Panc1 (cell line): ENCODE results near the gene RAD9B. TPM values are rescaled to one million over a fixed set of nuclear protein-coding genes. Genes with fewer than 3 reads are reported as not detected.

Experiments
- ATAC-seq: fragments of 200-7000 bp; cut with Tn5 transposase; 2 replicates; pipeline ENCODE4 v1.9.1; 2020; ENCODE audit warnings: mild to moderate bottlenecking, moderate library complexity
- BruUV-seq: library from RNA; stranded (reverse); fragments of 400-500 nt; replicated peaks from 2 replicates; lab custom pipeline; 2021; lab: Mats Ljungman, UMichigan
- CTCF ChIA-PET: fragments of 300-600 bp; sonication (Branson Sonifier 250); formaldehyde crosslinking; loops from one replicate; lab custom pipeline; 2022; ENCODE audit warnings: antibody characterized with exemption; lab: Charles Lee
- POLR2A ChIA-PET: fragments of 300-600 bp; sonication (Branson Sonifier 250); formaldehyde crosslinking; loops from one replicate; lab custom pipeline; 2022; ENCODE audit warnings: antibody characterized with exemption; lab: Charles Lee
- DNase-seq: peaks from one replicate; pipeline ENCODE4 v3.0.0-alpha.2; 2010; ENCODE audit warnings: low read depth, low spot score
- H3K27ac ChIP-seq: 2 replicates; pipeline ENCODE4 v1.5.1; 2011; ENCODE audit warnings: mild to moderate bottlenecking, low read length, inconsistent platforms
- H3K27me3 ChIP-seq: fragments of 200-500 bp; sonication (Bioruptor generic); 2 replicates; pipeline ENCODE4 v1.6.0; 2014; ENCODE audit warnings: low read length, inconsistent platforms; ENCODE audit not compliant: control insufficient read depth, insufficient read depth
- H3K36me3 ChIP-seq: fragments of 200-500 bp; sonication (Bioruptor generic); 2 replicates; pipeline ENCODE4 v1.5.1; 2014; ENCODE audit warnings: inconsistent platforms, mild to moderate bottlenecking, low read length, moderate library complexity; ENCODE audit not compliant: control insufficient read depth, insufficient read depth
- H3K4me1 ChIP-seq: 2 replicates; pipeline ENCODE4 v1.5.1; 2011; ENCODE audit warnings: inconsistent platforms, mild to moderate bottlenecking, low read length, moderate library complexity; ENCODE audit not compliant: control insufficient read depth, insufficient read depth
- H3K4me3 ChIP-seq, 2 experiments: 2 replicates each; pipeline ENCODE4 v1.5.1; 2011 to 2012; ENCODE audit warnings: low read depth in 2 of 2, low read length in 2 of 2, mild to moderate bottlenecking in 2 of 2, inconsistent platforms in 1 of 2, moderate library complexity in 1 of 2
- H3K9me3 ChIP-seq: fragments of 200-500 bp; sonication (Bioruptor generic); 2 replicates; pipeline ENCODE4 v1.5.1; 2014; ENCODE audit warnings: low read depth, mild to moderate bottlenecking, inconsistent platforms, low read length, moderate library complexity; ENCODE audit not compliant: control insufficient read depth, insufficient read depth
- CTCF ChIP-seq: fragments of 450-650 bp; IDR thresholded peaks from 2 replicates; pipeline ENCODE4 v1.5.1; 2017; ENCODE audit warnings: mild to moderate bottlenecking
- POLR2AphosphoS5 ChIP-seq: IDR thresholded peaks from 2 replicates; pipeline ENCODE4 v1.6.1; 2012; ENCODE audit warnings: mild to moderate bottlenecking, low read depth, low read length, moderate library complexity
- REST ChIP-seq, 2 experiments: IDR thresholded peaks; 2 replicates each; pipeline ENCODE4 v1.6.1; 2011 to 2012; ENCODE audit warnings: low read depth in 2 of 2, control low read depth in 1 of 2, low read length in 1 of 2, mild to moderate bottlenecking in 1 of 2, moderate library complexity in 1 of 2; ENCODE audit not compliant: insufficient read depth in 1 of 2
- SIN3A ChIP-seq: IDR thresholded peaks from 2 replicates; pipeline ENCODE4 v1.6.1; 2012; ENCODE audit warnings: low read depth, mild to moderate bottlenecking, low read length, moderate library complexity, borderline replicate concordance; ENCODE audit not compliant: insufficient read depth
- TCF7L2 ChIP-seq: IDR thresholded peaks from 2 replicates; pipeline ENCODE4 v1.6.1; 2011; ENCODE audit warnings: mild to moderate bottlenecking, low read depth, low read length, inconsistent platforms
- in situ Hi-C: cut with HindIII; loops from 2 replicates; pipeline ENCODE4 v1.10.0; 2016; ENCODE audit warnings: low sequenced_read_pairs, low pct_unique_long_range_greater_than_20kb
- intact Hi-C: fragments of 100-400 bp; cut with micrococcal nuclease; formaldehyde crosslinking; loops from one replicate; pipeline ENCODE4 v1.10.0; 2022; ENCODE audit not compliant: unreplicated experiment
- total RNA-seq: library from RNA; stranded (reverse); gene quantifications from one replicate; pipeline ENCODE4 v1.2.1, GENCODE V29; 2021; ENCODE audit not compliant: unreplicated experiment

Gene RAD9B
- total RNA-seq, 1 experiment from 2014 or later, result 0.98 TPM

GRCh38 chr12:110549716-110550115 is 47.6 kb downstream of the RAD9B start:
- Histone ChIP-seq H3K4me1 (0 out of 2 replicates have a peak, but pooled peaks cover 3% of the 10 kb centered on the region), H3K27me3 (no peaks in the 10 kb centered on the region), H3K36me3 (no peaks in the 10 kb centered on the region), H3K4me3 (no peak overlapping the region), H3K9me3 (no peaks in the 10 kb centered on the region), H3K27ac (no peak overlapping the region)
- DNase-seq, result no peak
- ATAC-seq, result no peak
- TF ChIP-seq TCF7L2, result no peak
- TF ChIP-seq POLR2AphosphoS5, result no peak
- TF ChIP-seq CTCF, result no peak
- no peak for TF ChIP-seq REST (IDR thresholded peaks at IDR 0.05; ENCODE audit: insufficient read depth in 1 of 2, low read depth in 2 of 2, low read length in 1 of 2)
- TF ChIP-seq SIN3A, result no peak
- intact Hi-C loops (no loop called here), in situ Hi-C loops (no loop called here)
- ChIA-PET CTCF (no interaction called here), POLR2A (no interaction called here)
- BruUV-seq, result no TSS peak

DNA sequence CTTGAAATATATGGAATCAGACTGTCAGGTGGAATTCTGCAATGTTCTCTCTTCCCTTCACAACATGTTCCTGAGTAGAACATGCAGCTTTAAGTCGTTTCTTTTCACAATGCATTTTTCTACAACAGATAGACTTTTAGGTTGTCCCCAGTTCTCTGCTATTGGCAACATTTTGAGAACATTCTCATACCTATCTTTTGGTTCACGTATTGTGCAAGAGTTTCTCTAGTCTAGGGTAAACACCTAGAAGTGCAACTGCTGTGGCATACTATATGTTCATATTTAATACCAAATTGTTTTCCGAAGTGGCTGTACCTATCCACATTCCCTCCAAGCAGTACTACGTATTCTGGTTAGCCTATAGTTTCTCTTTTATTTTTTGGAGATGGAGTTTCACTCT is 48.9 kb downstream of the RAD9B start:
- DNase-seq (no peak), ATAC-seq (no peak)
- no peak overlapping the region for H3K27ac ChIP-seq
- no peak for TF ChIP-seq SIN3A
- TF ChIP-seq CTCF, result no peak
- no peaks in the 10 kb centered on the region for H3K9me3 ChIP-seq
- intact Hi-C loops, result no loop called here
- no peaks in the 10 kb centered on the region for H3K27me3 ChIP-seq
- no TSS peak for BruUV-seq
- 0 out of 2 replicates have a peak, but pooled peaks cover 3% of the 10 kb centered on the region for H3K4me1 ChIP-seq
- no peak overlapping the region for H3K4me3 ChIP-seq
- ChIA-PET CTCF (interaction anchor here (2.2 kb wide), 1 partner anchor 50 kb away, joined by 11 read pairs; no protein-coding TSS in a partner anchor), POLR2A (no interaction called here)
- in situ Hi-C loops, result no loop called here
- H3K36me3 ChIP-seq, result no peaks in the 10 kb centered on the region

Other genes with a start within 250 kb of the RAD9B start
- gene ATP2A2, start 221.1 kb upstream of the RAD9B start, total RNA-seq, result 286 TPM
- 85.8 TPM for gene ANAPC7, start 98.6 kb upstream of the RAD9B start, total RNA-seq
- gene ARPC3, start 52.0 kb upstream of the RAD9B start, total RNA-seq, result 319 TPM
- gene GPN3, start 34.1 kb upstream of the RAD9B start, total RNA-seq, result 39.0 TPM
- gene FAM216A, start 33.5 kb upstream of the RAD9B start, total RNA-seq, result 22.3 TPM
- gene VPS29, start 220 bp upstream of the RAD9B start, total RNA-seq, result 128 TPM
- gene PPTC7, start 81.0 kb downstream of the RAD9B start, total RNA-seq, result 18.4 TPM
- gene TCTN1, start 111.8 kb downstream of the RAD9B start, total RNA-seq, result 28.5 TPM
- gene HVCN1, start 186.8 kb downstream of the RAD9B start, total RNA-seq, result 0.87 TPM
- 219 TPM for gene PPP1CC, start 240.6 kb downstream of the RAD9B start, total RNA-seq